MM.1S (cell line): ENCODE data around the gene PSD2.

Experiments
- CTCF ChIP-seq: fragments of 300-600 bp; sonication (generic); IDR thresholded peaks from 2 replicates; pipeline ENCODE4 v1.5.1; 2016; ENCODE audit warnings: antibody characterized with exemption, low read length, mixed read lengths
- EZH2 ChIP-seq: fragments of 300-600 bp; sonication (generic); optimal IDR thresholded peaks from 2 replicates; pipeline ENCODE3; 2017; ENCODE audit warnings: low read depth, mild to moderate bottlenecking, antibody characterized with exemption, low read length, mixed read lengths
- EZH2phosphoT487 ChIP-seq: fragments of 300-600 bp; sonication (generic); IDR thresholded peaks from 2 replicates; pipeline ENCODE4 v1.6.1; 2018; ENCODE audit warnings: antibody characterized with exemption, low read length

- TF ChIP-seq CTCF (no peak), EZH2phosphoT487 (no peak), EZH2 (no peak)
Measured at GRCh38 chr5:139746691-139747582, 48.7 kb upstream of the PSD2 start.
